Stimulated activated CD8-positive, alpha-beta memory T cell treated with anti-CD3 and anti-CD28 coated beads, Interleukin-12 subunit alpha, Interleukin-12 subunit beta, amount 100 ng/mL, for 1 hour (primary cell): ENCODE results near the gene ALCAM.
"Not testable (repeated sequence)": the region's sequence is repeated elsewhere in the genome, so short reads cannot be mapped to it uniquely, and the experiment has no call there.

ENCODE experiments used
- DNase-seq: peaks from one replicate; pipeline ENCODE4 v3.0.0-alpha.2; 2020; ENCODE audit warnings: low read depth

Gene ALCAM

GRCh38 chr3:105389759-105390158, 23.1 kb downstream of the ALCAM start:
- DNase-seq = not testable (repeated sequence)

GRCh38 chr3:105392598-105392997, 25.9 kb downstream of the ALCAM start:
- DNase-seq = not testable (repeated sequence)

- no peak for DNase-seq
Measured at GRCh38 chr3:105394177-105394576, 27.5 kb downstream of the ALCAM start.

- no peak for DNase-seq
Measured at GRCh38 chr3:105397974-105398373, 31.3 kb downstream of the ALCAM start.

- DNase-seq = no peak
Measured at GRCh38 chr3:105398437-105398836, 31.7 kb downstream of the ALCAM start.

- DNase-seq = no peak
Measured at GRCh38 chr3:105399062-105399461, 32.4 kb downstream of the ALCAM start.

- DNase-seq = no peak
Measured at GRCh38 chr3:105399611-105400010, 32.9 kb downstream of the ALCAM start.

GRCh38 chr3:105401254-105401653, 34.5 kb downstream of the ALCAM start:
- no peak for DNase-seq

GRCh38 chr3:105401691-105402149, 35.0 kb downstream of the ALCAM start:
- DNase-seq = no peak

- DNase-seq = no peak
Measured at GRCh38 chr3:105402287-105402801, 35.6 kb downstream of the ALCAM start.

- not testable (repeated sequence) for DNase-seq
Measured at GRCh38 chr3:105403034-105403433, 36.3 kb downstream of the ALCAM start.

- no peak for DNase-seq
Measured at GRCh38 chr3:105406268-105406667, 39.6 kb downstream of the ALCAM start.

GRCh38 chr3:105409364-105409763, 42.7 kb downstream of the ALCAM start:
- no peak for DNase-seq

GRCh38 chr3:105413343-105413887, 46.7 kb downstream of the ALCAM start:
- DNase-seq = no peak

- DNase-seq = no peak
Measured at GRCh38 chr3:105414841-105415240, 48.1 kb downstream of the ALCAM start.

GRCh38 chr3:105415951-105416350, 49.2 kb downstream of the ALCAM start:
- no peak for DNase-seq

GRCh38 chr3:105417525-105418289, 51.0 kb downstream of the ALCAM start:
- DNase-seq = no peak

GRCh38 chr3:105422645-105423044, 55.9 kb downstream of the ALCAM start:
- no peak for DNase-seq

GRCh38 chr3:105423397-105423796, 56.7 kb downstream of the ALCAM start:
- DNase-seq = no peak

- no peak for DNase-seq
Measured at GRCh38 chr3:105424412-105425152, 57.9 kb downstream of the ALCAM start.

- DNase-seq = no peak
Measured at GRCh38 chr3:105425153-105425502, 58.4 kb downstream of the ALCAM start.

- no peak for DNase-seq
Measured at GRCh38 chr3:105427332-105427731, 60.6 kb downstream of the ALCAM start.
